ENCODE measurements around the gene SYCN.

DNA sequence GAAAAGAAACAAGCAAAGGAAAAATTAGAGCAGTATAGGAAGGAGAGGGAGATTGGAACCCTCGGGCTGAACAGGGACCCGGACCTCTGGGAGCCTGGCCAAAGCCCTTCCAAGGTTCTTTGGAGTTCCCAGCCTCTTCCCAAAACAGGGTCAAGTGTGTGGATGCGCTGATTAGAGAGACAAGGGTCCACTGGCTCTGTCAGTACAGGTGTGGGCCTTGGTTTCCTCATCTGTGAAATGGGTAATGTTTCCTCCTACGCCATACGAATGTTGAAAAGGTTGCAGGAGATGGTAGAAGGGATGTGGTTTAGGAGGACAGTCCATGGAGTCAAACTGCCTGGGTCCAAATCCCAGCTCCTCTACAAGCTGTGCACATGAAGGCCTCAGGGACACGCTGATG lies 2.1 kb upstream of the SYCN start:
- TF ChIP-seq TAF1 (IDR thresholded peaks at IDR 0.05; ENCODE audit: low read depth, low read length) (no peak), POLR2AphosphoS5 (IDR thresholded peaks at IDR 0.05; ENCODE audit: low read depth, low read length) (no peak)

Measured in GM12891 (cell line).